Sciatic nerve (tissue), 2 donors: ENCODE data around the gene PDXP. TPM values are rescaled to one million over a fixed set of nuclear protein-coding genes. Genes with fewer than 3 reads are reported as not detected.

ENCODE experiments used
- ATAC-seq: fragments of 200-7000 bp; cut with Tn5 transposase; one replicate; pipeline ENCODE4 v1.9.1; 2020; ENCODE audit warnings: mild to moderate bottlenecking, moderate library complexity
- DNase-seq: peaks from one replicate; pipeline ENCODE4 v3.0.0-alpha.2; 2020; ENCODE audit warnings: low spot score
- intact Hi-C: fragments of 100-400 bp; cut with DNase I; formaldehyde crosslinking; loops from one replicate; pipeline ENCODE4 v1.14.2; 2022
- total RNA-seq: library from RNA; stranded (reverse); fragmentation: NEBNext Ultra II Directional; extraction: Animal tissue kit (Norgen Biotek cat#: 25700); gene quantifications from one replicate; pipeline ENCODE4 v1.2.1, GENCODE V29; 2021
- donor health status: DM: no; HTN: no; CAD: no.
- donor health status: DM: no; HTN: no; CAD: no.

The PDXP gene
- total RNA-seq, 1 donor from 2014 or later = 10.0 TPM

GRCh38 chr22:37626556-37627075 is 31.9 kb upstream of the PDXP start:
- no peak for ATAC-seq
- intact Hi-C loops = no loop called here
- no peak for DNase-seq

DNA sequence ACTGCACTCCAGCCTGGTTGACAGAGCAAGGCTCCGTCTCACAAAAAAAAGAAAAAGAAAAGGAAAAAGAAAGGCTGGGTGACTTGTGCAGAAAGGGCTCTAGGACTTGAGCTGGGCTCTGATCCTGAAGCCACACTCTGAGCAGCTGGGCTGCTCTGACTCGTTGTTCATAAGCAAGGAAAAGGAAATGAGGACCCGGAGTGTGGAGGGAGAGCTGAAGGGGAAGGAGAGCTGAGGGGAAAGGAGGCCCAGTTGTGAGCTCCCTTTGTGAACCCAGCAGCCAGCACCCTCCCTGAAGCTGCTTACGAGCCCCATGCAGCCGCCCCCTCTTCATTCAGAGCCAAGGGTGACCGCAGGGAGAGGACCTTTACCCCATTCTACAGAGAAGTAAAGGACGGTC is 31.4 kb upstream of the PDXP start:
- intact Hi-C loops = no loop called here
- DNase-seq (no peak), ATAC-seq (peak; percentile 2)

- DNase-seq = no peak
- ATAC-seq = no peak
- intact Hi-C loops = no loop called here
These were observed 31.0 kb upstream of the PDXP start for GRCh38 chr22:37627545-37627944.

GRCh38 chr22:37628830-37629229 is 29.7 kb upstream of the PDXP start:
- intact Hi-C loops = no loop called here
- DNase-seq = no peak

GRCh38 chr22:37629928-37630327 is 28.6 kb upstream of the PDXP start:
- intact Hi-C loops = no loop called here
- ATAC-seq = no peak
- DNase-seq = no peak

More at GRCh38 chr22:37628830-37629229, 29.7 kb upstream of the PDXP start:
- no peak for ATAC-seq

DNA sequence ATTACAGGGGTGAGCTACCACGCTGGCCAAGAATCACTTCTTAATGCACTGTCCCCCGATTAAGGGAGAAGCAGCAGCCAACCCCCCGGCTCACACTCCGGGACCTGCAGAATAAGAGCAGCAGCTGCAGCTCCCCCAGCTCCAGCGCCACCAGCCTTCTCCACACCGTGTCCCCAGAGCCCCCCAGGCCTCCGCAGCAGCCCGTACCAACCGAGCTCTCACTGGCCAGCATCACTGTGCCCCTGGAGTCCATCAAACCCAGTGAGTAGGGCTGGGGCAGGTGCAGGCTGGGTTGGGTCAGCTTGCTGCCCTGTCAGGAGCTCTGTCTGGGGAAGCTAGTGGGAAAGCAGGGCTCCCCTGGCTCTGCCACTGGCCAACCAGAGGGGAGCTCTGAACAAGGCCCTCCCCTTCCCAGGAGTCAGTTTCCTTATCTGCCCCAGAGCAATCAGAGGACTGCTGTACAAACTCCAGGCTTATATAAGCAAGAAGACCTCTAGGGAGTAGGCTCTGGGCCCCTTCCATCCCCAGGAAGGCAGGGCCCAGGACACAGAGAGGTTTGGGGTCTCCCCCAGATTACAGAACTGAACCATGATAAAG is 27.6 kb upstream of the PDXP start:
- DNase-seq (no peak), ATAC-seq (no peak)
- intact Hi-C loops = no loop called here

DNA sequence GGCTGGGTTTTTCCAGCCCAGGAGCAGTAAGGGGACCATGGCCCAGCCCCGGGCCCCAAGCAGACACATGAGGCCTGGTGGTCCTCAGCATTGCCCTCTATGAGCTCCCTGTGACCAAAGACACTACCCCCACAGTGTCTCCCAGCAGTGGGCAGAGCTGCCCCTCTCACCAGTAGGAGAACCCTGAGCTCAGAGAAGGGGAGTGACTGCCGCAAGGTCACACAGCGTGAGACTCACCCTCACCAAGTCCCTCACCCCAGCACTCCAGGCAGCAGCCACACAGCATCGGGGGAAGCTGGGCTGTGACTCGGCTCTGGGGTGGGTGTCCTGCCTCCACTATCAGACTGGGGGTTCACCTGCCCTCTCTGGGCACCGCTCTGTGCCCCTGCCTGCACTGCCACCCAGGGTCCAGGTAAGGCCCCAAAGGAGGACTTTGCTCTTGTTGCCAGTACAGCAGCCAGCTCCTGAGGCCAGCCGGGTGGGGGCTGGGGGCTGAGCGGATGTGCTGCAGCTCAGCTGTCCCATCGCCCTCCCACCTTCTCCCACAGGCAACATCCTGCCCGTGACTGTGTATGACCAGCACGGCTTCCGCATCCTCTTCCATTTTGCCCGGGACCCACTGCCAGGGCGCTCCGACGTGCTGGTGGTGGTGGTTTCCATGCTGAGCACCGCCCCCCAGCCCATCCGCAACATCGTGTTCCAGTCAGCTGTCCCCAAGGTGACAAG is 26.9 kb upstream of the PDXP start:
- ATAC-seq (no peak), DNase-seq (no peak)
- intact Hi-C loops = no loop called here

- no peak for DNase-seq
- intact Hi-C loops = no loop called here
- ATAC-seq = no peak
These were observed 26.1 kb upstream of the PDXP start for GRCh38 chr22:37632174-37633088.

DNA sequence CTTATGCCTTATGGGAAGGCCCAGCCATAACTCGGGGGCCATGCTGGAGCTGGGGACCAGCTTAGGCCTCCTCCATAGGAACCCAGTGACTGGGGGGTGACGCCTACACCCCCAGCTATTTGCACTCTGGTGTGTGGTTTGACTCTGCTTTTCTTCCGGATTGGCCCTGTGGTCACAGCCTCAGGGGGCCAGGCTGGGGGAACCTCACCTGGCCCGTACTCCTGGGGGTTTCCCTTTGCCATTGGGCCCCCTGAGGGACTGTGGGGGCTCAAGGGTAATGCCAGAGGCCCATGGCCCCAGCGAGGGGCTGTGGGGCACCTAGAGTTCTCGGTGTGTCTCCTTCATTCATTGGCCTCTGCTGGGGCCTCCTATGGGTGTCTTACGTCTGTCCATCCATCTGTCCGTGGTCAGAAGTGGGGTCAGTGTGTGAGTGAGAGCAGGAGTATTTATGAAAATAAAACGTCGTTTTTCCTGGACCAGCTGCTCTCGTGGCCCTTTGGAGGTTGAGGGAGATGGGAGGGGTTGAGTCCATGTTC is 25.4 kb upstream of the PDXP start:
- ATAC-seq (peak; percentile 0), DNase-seq (no peak)
- intact Hi-C loops = no loop called here

DNA sequence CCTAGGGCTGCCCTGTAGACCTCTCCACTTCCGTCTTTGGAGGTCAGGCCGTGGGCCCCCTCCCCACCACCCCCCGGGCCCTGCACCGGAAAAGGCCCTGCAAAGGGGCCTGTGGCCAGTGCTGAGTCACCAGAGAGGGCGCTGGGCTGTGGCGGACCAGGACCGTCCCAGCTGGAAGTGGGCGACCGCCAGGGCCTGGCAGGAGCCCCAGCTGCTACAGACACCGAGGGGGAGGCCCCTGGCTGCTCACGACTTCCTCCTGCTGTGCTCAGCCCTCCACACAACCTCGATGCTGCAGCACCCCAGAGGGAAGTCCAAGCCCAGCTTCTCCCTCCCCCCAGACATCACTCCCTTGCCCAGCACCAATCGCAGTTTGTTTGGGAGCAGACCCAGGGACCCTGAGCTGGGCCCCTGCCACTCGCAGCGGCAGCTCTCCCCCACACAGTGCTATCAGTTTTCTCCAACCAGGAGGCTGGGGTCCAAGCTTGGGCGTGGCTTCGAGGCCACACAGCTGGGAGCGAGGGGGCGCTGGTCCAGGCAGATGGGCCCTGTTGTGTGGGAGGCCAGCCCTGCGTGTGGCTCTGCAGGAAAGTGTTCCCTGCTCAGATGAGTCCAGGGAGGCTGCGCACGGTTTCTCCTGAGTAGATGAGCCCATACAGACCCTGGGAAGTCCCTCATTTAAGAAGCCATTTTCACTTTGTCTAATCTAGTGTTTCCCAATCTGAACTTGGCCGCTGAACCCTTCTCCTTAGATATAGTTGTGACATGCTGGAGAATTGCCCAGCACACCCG is 24.7 kb upstream of the PDXP start:
- peak; percentile 89 for ATAC-seq
- peak; percentile 90 for DNase-seq
- intact Hi-C loops = no loop called here

GRCh38 chr22:37634417-37634924 is 24.1 kb upstream of the PDXP start:
- ATAC-seq (peak; percentile 19), DNase-seq (no peak)
- intact Hi-C loops = no loop called here

- ATAC-seq (no peak), DNase-seq (no peak)
- intact Hi-C loops = no loop called here
These were observed 23.4 kb upstream of the PDXP start for GRCh38 chr22:37635157-37635556.

- intact Hi-C loops = no loop called here
- DNase-seq (no peak), ATAC-seq (no peak)
These were observed 22.2 kb upstream of the PDXP start for GRCh38 chr22:37636186-37636948.

- no peak for DNase-seq
- ATAC-seq = no peak
- intact Hi-C loops = no loop called here
These were observed 21.6 kb upstream of the PDXP start for GRCh38 chr22:37636949-37637273.

GRCh38 chr22:37638391-37639069 is 20.0 kb upstream of the PDXP start:
- DNase-seq (no peak), ATAC-seq (no peak)
- intact Hi-C loops = no loop called here

GRCh38 chr22:37639070-37639760 is 19.3 kb upstream of the PDXP start, which contains the start of gene SH3BP1:
SH3BP1 (plus strand) TSS chr22:37639669; CDS start chr22:37639788, 119 bp downstream.
- ATAC-seq = no peak

More at GRCh38 chr22:37639070-37639760, 19.3 kb upstream of the PDXP start, which contains the start of gene SH3BP1:
- intact Hi-C loops = no loop called here
- no peak for DNase-seq
